NCI-H524 treated with DMSO at 0.1 percent for 48 hours (cell line): Measurements from ENCODE around the gene FAM131C.
"Not testable (repeated sequence)": the region's sequence is repeated elsewhere in the genome, so short reads cannot be mapped to it uniquely, and the experiment has no call there.

Experiments used
- DNase-seq: peaks from one replicate; lab custom pipeline; 2025; lab: John Stamatoyannopoulos, UW

Gene FAM131C, protein sequence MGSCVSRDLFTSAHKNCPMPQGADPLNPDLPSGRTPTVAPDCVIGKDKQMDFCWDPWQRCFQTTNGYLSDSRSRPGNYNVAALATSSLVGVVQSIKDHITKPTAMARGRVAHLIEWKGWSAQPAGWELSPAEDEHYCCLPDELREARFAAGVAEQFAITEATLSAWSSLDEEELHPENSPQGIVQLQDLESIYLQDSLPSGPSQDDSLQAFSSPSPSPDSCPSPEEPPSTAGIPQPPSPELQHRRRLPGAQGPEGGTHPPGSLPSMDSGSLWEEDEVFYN

GRCh38 chr1:16073490-16074119 is at the start of gene FAM131C:
FAM131C (minus strand) TSS chr1:16073651; CDS start chr1:16073442, 209 bp downstream.
- no peak for DNase-seq

DNA sequence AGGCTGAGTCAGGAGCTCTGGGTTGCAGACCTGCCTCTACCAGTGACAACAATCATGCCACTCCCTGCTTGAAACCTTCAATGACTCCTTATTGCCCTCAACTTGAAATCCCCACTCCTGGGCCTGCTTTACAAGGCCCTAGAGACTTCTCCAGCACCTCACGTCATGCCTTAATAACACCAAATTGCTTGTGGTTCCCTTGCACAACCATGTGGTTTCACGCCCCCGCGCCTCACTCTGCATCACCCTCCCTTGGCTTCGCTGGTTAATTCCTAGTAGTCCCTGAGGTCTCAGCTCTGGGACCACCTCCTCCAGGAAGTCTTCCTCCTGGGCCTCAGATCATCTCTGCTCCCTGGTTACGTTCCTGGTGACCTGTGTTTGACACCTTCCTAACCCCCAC is 49.5 kb upstream of the FAM131C start:
- DNase-seq = no peak

GRCh38 chr1:16122350-16122881 is 49.0 kb upstream of the FAM131C start:
- DNase-seq = no peak

- no peak for DNase-seq
Measured at GRCh38 chr1:16120940-16121410, 47.5 kb upstream of the FAM131C start.

- DNase-seq = no peak
Measured at GRCh38 chr1:16120407-16120806, 47.0 kb upstream of the FAM131C start.

- no peak for DNase-seq
Measured at GRCh38 chr1:16119926-16120325, 46.5 kb upstream of the FAM131C start.

DNA sequence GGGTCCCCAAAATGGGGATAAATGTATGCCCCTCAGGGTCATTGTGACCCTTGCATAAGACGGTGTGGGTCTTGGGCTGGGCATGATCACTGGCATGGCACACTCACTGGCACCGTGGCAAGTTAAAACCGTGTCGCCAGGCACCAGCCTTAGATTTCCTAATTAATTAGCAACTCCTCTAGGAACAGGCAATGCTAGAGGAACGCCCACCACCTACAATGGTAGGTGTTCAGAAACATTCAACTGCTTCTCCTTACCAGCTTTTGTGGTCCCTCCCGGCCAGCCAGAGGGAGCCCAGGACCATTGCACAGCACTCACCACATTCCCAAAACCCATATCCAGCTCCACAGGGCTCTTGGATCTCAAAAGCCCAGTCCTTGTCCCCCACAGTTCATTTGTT is 46.1 kb upstream of the FAM131C start:
- DNase-seq = no peak

DNA sequence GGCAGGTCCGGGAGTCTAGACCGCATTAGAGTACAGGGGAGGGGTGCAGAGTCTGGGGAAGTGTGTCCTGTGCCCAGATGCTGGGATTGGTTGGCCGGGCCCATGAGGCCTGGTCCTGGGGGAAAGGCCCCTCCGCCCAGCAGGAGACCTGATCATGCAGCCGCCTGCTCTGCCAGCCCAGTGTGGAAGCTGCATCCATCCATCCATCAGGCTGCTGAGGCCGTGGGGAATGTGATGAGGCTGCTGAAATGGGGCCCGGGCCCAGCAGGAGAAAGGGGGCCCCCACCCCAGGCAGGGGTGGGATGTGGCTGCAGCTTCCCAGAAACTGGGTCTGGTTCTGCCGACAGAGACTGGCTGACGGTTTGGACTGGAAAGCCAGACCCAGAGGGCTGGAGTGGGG is 45.3 kb upstream of the FAM131C start:
- DNase-seq = no peak

DNA sequence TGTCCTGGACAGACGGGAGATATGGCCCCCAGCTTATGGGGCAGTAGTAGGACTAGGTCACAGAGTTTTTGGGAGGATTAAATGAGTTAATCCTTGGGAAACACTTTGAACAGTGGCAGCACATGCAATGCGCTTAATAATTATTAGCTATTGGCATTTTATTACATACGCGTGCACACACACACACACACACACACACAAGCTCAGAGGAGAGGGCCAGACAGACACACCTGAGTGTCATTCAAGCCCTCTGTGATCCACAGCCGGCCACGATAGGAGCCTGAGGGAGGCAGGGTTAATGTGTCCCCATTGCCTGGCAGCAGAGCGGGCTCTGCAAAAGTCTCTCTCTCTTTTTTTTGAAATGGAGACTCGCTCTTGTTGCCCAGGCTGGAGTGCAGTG is 44.5 kb upstream of the FAM131C start:
- no peak for DNase-seq

DNA sequence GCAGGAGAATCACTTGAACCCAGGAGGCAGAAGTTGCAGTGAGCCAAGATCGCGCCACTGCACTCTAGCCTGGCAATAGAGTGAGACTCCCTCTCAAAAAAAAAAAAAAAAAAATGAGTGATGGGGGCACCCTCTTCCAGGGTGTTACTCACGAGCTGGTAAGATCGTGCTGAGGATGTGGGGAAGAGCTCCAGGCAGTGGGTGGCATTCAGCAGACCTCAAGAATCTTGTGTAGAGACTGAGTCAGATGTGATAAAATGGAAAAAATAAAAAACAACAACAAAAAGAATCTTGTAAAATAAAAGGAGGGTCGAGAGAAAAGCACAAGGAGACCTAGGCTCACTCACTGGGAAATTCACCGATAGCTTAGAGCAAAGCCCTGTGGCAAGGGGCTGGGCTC is 43.9 kb upstream of the FAM131C start:
- DNase-seq = no peak

- DNase-seq = no peak
Measured at GRCh38 chr1:16116625-16117024, 43.2 kb upstream of the FAM131C start.

- no peak for DNase-seq
Measured at GRCh38 chr1:16116002-16116401, 42.6 kb upstream of the FAM131C start.

DNA sequence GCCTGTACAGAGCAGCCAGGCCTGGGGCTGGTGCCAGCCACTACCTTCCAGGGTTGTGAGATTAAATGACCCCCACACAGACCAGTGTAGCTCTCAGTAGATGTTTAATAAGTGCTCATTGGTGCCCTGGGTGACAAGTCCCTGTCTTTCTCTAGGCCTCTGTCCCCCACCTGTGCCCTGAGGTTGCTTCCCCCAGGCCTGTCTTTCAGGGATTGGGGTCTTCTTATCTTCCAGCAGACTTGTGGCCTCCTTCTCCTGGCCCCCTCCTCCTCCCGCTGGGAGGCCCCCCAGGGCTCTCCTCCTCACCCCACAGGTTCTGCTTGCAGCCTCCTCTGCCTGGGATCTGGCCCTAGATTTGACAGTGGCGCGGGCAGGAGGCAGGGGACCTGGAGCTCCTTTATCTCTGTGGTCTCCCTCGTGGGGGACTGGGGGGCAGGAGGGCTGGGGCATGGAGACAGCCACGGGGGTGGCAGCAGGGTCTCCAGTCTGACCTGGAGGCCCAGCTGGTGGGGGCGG is 42.1 kb upstream of the FAM131C start:
- DNase-seq = no peak

- DNase-seq = no peak
Measured at GRCh38 chr1:16114527-16115467, 41.3 kb upstream of the FAM131C start.

DNA sequence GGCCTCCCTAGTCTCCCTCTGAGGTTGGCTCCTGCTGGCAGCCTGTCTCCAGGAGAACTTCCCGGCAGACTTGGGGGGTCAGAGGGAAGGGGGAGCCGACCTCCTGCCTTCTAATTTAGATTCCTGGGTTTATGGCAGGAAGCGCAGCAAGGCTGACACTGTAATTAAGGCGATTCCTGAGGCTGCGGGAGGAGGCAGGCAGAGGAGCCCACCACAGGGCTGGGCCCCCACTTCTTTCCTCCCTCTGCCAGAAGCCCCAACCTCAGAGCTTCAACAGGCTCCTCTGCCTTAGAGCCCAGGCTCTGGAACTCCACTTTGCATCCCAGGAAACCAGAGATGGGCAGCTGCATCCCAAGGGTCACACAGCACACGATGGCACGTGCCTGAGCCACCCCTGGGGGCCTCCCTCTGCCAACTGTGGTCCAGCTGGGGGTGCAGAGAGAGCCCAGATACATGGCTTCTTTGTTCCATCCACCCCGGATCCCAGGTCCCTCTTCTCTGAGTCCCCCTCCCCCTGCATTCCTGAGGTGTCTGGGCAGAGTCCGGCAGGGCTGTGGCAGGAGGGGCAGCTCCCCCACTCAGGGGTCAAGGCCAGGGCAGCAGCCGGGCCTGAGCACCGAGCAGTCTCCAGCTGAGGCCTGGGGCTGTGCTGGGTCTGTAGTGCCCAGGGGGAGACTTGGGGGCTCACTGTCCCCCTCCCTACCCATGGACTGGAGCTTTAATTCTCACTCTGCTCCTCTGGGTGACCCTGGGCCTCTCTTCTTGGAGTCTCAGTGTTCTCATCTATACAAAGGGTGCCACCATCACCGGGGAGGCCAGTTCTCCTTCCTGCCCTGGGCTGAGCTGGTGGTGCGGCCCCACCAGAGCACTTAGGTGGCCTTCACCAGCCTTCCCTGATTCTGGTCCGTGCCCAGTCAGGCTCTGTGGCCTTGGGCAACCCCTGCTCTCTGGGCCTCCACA is 39.4 kb upstream of the FAM131C start:
- DNase-seq = no peak

DNA sequence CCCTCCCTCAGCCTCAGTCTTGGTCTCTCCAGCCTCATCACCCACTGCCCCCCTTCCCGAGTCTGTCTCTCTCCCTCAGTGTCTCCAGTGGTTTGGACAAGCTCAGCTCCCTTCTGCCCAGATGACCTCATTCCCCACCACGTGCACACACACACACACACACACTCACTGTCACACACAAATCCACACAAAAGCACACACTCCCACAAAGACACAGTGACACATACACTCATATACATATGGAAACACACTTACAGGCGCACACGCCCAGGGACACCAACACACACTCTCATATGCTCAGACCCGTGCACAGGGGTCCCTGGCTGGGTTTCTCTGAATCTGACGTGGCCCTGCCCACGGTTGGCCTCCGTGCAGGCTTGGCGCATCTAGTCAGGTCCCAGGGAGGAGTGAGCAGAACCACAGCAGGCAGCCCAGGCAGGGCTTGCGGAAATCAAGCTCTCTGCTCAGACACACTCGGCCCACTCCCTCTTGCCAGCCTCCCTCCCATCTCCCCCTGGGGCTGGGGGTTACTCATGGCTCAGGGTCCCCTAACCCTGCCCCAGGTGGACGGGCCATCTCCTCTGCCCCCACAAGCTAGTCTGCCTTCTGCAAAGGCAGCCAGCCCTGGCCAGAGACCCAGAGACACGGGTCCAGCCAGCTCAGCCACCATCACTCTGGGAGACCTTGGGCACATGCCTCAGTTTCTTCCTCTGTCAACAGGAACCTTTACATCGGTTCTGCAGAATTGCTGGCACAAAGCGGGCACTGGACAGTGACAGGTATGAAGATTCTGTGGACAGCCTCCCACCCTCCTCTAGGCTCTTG is 38.5 kb upstream of the FAM131C start:
- DNase-seq = no peak

GRCh38 chr1:16110884-16111283 is 37.4 kb upstream of the FAM131C start:
- no peak for DNase-seq

DNA sequence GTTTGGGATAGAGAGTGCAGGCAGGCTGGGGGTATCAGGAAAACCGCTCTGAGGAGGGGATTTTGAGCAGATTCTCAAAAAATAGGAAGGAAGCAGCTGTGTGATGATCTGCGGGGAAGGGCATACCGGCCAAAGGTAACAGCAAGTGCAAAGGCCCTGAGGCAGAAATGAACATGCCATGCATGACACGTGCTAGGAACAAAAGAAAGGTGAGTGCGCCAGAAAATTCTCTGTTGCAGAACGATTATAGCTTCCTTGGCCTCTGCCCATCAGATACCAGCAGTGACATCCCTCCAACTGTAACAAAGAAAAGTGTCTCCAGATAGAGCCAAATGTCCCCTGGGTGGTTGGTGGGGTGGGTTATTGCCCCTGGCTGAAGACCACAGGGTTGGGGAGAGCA is 37.0 kb upstream of the FAM131C start:
- no peak for DNase-seq

DNA sequence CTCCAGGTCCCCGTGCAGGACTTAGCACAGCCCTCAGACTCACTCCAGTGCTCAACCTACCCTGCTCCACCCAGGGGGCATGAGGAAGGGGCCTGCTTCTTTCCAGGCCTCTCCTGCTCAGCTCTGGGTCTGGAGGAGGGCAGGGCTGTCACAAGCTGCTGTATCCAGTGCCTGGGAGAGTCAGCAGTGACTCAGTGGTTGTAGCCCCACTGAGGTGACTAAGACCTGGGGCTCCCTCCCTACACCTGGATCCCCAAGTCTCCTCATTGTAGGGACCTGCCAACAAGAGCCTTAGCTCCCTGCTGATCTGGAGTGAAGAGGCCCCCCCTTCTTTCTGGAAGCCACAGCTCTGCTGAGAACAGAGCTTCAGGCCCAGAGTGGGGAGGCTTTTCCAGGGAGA is 36.1 kb upstream of the FAM131C start:
- DNase-seq = no peak

DNA sequence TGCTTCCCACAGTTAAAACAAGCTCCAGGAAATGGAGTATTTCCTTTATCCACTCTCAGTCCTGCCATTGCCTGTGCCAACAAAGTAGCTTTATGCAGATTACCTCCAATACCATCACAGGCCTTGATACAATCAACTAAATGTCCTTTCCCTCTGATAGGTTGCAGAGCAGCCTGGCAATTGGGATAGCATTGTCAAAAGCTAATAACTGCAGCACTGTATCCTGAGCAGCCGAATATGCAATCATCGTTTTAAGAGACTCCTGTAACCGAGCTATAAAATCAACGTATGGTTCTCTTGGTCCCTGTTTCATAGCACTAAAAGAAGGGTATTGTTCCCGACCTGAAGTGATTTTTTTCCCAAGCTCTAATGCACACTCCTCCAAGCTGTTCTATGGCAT is 33.6 kb upstream of the FAM131C start:
- not testable (repeated sequence) for DNase-seq
